Middle frontal gyrus (tissue), 1 donor: ENCODE data around the gene SPAG6.

Experiments used
- DNase-seq: peaks from one replicate; pipeline ENCODE4 v3.0.0-alpha.2; 2015; ENCODE audit warnings: low spot score; ENCODE audit errors: extremely low spot score

Gene SPAG6

DNA sequence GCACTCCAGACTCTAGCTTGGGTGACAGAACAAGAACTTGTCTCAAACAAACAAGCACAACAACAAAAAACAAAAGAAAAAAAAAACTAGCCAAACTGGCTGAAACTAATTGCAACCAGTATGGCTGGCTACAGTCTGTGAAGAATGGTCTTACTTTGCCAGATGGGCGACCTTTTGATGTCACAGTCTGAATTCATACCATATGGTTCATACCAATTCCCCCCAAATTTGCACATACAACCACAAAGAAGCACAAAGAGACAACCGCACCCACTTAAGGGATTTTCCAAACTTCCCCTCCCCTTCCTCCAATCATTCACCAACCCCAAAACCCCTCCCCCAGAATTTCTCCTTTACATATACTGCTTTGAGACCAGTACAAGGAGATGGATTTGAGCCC is 114.2 kb downstream of the SPAG6 start:
- DNase-seq, result no peak

DNA sequence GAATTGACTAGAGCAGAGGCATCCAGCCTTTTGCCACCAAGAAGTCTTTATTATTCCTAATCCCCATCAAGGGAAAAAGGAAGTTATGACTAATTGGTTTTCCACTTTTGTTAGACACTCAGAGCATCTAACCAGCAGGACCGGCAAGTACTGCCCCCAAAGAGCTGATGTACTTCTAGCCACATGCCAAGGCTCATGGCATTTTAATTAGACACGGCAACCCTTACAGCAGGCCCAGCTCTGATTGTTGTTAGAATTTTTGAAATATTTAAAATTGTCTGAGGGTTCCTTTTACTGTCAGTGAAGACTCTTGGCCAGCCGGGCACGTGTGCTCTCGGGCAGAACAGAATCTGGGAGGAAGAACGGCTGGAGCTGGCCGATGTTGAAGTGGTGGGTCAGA is 114.8 kb downstream of the SPAG6 start:
- no peak for DNase-seq

DNA sequence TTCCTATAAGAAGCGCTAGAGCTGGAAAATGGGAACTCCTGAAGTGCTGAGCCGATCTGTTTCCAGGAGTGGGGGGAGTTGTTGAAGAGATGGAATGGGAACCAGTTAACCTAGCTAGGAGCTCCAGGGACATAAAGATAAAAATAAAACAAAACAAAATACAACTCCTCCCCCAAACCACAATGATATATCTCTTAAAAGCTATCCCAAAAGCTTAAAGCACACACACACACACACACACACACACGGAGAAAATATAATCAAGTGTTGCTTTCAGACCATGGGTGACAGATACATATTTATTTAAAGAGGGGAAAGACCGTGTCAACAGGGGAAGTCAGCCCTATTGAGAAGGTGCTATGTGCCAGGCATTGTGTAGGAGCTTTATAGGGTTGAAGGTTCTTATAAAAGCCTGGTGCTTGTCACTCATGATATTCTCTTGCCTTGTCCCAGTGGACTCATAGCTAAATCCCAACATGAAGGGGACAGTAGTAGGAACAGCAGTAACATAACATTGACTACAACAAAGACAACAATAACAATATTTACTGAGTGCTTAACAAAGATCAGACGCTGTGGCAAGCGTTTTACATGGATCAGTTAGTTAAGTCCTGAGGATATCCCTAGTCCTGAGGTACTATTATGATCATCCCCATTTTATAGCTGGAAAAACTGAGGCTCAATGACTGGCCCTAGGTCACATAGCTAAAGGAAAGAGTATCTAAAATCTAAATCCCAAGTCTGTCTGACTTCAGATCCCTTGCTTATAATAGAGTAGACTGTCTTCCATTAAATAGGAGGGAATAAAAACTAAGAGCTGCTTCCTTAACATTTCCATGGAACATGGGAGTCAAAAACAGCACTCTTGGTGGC is 115.5 kb downstream of the SPAG6 start:
- no peak for DNase-seq

DNA sequence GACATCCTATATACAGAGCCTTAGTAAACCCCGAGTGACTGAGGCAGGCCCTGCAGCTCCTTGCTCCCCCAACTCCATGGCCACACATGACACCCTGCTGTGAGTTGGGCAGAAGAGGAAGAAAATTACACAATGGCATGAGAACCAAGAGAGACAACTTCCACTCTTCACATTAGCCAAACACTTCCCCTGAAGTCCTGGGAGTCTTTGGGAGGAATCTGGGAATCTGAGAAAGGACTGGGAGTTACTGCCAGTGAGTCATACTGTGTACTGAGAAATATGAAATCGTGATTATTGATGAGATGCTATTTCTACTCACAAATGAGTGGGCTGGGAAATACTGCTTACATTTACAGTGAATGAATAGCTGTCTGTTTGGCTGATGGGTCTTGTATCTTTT is 116.6 kb downstream of the SPAG6 start:
- no peak for DNase-seq

DNA sequence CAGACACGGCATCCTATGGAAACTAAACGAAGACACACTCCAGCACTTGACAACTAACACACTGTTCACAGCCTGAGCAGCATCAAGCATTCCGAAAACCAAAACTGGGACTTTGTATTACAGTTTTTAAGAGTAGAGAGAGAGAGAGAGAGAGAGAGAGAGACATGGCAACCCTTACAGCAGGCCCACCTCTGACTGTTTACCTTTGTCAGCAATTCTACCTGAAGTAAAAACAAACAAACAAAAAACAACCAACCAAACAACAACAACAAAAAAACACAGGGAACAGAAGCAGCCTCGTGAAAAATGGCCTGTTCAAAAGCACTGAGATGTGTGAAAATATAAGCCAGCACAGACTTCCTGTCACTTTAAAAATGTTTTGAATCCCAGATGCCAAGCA is 118.0 kb downstream of the SPAG6 start:
- no peak for DNase-seq

- no peak for DNase-seq
Observed at GRCh38 chr10:22464966-22465629, 119.8 kb downstream of the SPAG6 start.

DNA sequence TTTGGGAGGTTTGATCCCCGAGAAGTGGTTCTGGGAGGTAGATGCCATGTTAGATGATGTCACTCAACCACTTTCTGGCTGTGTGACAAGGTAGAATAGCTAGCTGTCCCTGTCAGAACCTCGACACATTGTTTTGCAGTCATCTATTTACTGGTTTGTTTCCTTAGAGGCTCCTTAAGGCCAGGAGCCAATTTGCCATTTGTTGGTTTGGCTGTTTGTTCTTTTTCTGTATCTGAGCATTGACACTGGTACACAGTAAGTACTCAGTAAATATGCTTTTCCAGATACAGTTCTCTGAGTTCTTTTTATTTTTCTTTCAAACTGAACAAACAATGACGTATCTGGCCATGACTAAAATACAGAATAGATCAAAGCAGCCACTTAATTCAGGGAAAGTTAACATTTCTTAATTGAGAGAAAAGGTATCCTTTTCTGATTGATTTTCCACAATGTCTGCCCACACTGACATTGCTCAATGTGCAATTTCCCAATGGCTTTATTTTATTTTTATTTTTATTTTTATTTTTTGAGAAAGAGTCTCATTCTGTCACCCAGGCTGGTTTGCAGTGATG is 121.6 kb downstream of the SPAG6 start:
- no peak for DNase-seq
